GM12891 (cell line): ENCODE data around the gene IL15.

ENCODE experiments used
- DNase-seq: peaks from one replicate; pipeline ENCODE4 v3.0.0; 2011; ENCODE audit warnings: low spot score; ENCODE audit not compliant: insufficient read length
- FAIRE-seq: peaks from 2 replicates; lab custom pipeline; 2011; peaks lifted over from hg19 to GRCh38; lab: Jason Lieb, UNC
- PAX5 ChIP-seq: IDR thresholded peaks from 2 replicates; pipeline ENCODE4 v1.6.1; 2011; ENCODE audit warnings: low read length, moderate library complexity, mild to moderate bottlenecking; ENCODE audit not compliant: insufficient read depth, severe bottlenecking
- POLR2A ChIP-seq: IDR thresholded peaks from 2 replicates; pipeline ENCODE4 v1.6.1; 2011; ENCODE audit warnings: low read depth, low read length, control low read depth
- POLR2AphosphoS5 ChIP-seq: IDR thresholded peaks from 2 replicates; pipeline ENCODE4 v1.6.1; 2011; ENCODE audit warnings: low read depth, low read length, control low read depth
- POU2F2 ChIP-seq: IDR thresholded peaks from 2 replicates; pipeline ENCODE4 v1.6.1; 2011; ENCODE audit warnings: low read depth, mild to moderate bottlenecking, control low read depth, low read length, moderate library complexity
- SPI1 ChIP-seq: IDR thresholded peaks from 2 replicates; pipeline ENCODE4 v1.6.1; 2011; ENCODE audit warnings: low read depth, low read length, control low read depth
- TAF1 ChIP-seq: IDR thresholded peaks from 2 replicates; pipeline ENCODE4 v1.6.1; 2011; ENCODE audit warnings: low read depth, low read length, control low read depth

The IL15 gene

GRCh38 chr4:141703497-141703896 lies 67.1 kb downstream of the IL15 start:
- no peak for FAIRE-seq
- no peak for TF ChIP-seq PAX5
- DNase-seq: no peak

GRCh38 chr4:141705048-141705746 lies 68.8 kb downstream of the IL15 start:
- TF ChIP-seq POLR2AphosphoS5: no peak
- TF ChIP-seq PAX5: no peak
- no peak for TF ChIP-seq POU2F2
- no peak for TF ChIP-seq TAF1
- TF ChIP-seq SPI1: no peak
- TF ChIP-seq POLR2A: no peak
- DNase-seq: no peak
- no peak for FAIRE-seq

- DNase-seq: no peak
- FAIRE-seq: no peak
- TF ChIP-seq PAX5 (no peak), TAF1 (no peak), POLR2AphosphoS5 (no peak), POU2F2 (no peak), SPI1 (no peak), POLR2A (no peak)
These were observed 69.5 kb downstream of the IL15 start for GRCh38 chr4:141705747-141706377.

GRCh38 chr4:141706445-141706844 lies 70.1 kb downstream of the IL15 start:
- DNase-seq (no peak), FAIRE-seq (no peak)
- TF ChIP-seq TAF1 (no peak), POLR2A (no peak), POU2F2 (no peak), PAX5 (no peak), SPI1 (no peak), POLR2AphosphoS5 (no peak)

- FAIRE-seq (no peak), DNase-seq (no peak)
- no peak for TF ChIP-seq TAF1
- no peak for TF ChIP-seq POLR2A
- TF ChIP-seq POU2F2: no peak
- no peak for TF ChIP-seq PAX5
- no peak for TF ChIP-seq SPI1
- TF ChIP-seq POLR2AphosphoS5: no peak
These were observed 74.8 kb downstream of the IL15 start for GRCh38 chr4:141711211-141711610.

- peak; percentile 20 for FAIRE-seq
- TF ChIP-seq POU2F2: no peak
- no peak for TF ChIP-seq POLR2AphosphoS5
- no peak for TF ChIP-seq SPI1
- no peak for TF ChIP-seq PAX5
- TF ChIP-seq POLR2A: no peak
- TF ChIP-seq TAF1: no peak
- no peak for DNase-seq
These were observed 76.8 kb downstream of the IL15 start for GRCh38 chr4:141713185-141713584.

- FAIRE-seq: no peak
These were observed 77.5 kb downstream of the IL15 start for GRCh38 chr4:141713771-141714445.

GRCh38 chr4:141719585-141719984 lies 83.2 kb downstream of the IL15 start:
- FAIRE-seq: no peak
- TF ChIP-seq POLR2A (no peak), PAX5 (no peak), SPI1 (no peak), TAF1 (no peak), POU2F2 (no peak), POLR2AphosphoS5 (no peak)
- DNase-seq: no peak

More at GRCh38 chr4:141713771-141714445, 77.5 kb downstream of the IL15 start:
- DNase-seq: no peak
- TF ChIP-seq POLR2AphosphoS5: no peak
- no peak for TF ChIP-seq POU2F2
- TF ChIP-seq PAX5: no peak
- no peak for TF ChIP-seq TAF1
- no peak for TF ChIP-seq SPI1
- TF ChIP-seq POLR2A: no peak

GRCh38 chr4:141721174-141721573 lies 84.8 kb downstream of the IL15 start:
- no peak for DNase-seq
- FAIRE-seq: no peak
- TF ChIP-seq POU2F2 (no peak), SPI1 (no peak), POLR2AphosphoS5 (no peak), PAX5 (no peak), POLR2A (no peak), TAF1 (no peak)
